Measurements from ENCODE around the gene MARCHF3. TPM values are rescaled to one million over a fixed set of nuclear protein-coding genes. Genes with fewer than 3 reads are reported as not detected.

The MARCHF3 gene
- total RNA-seq, 2 donors from 2014 or later = 32.5 to 33.7 TPM

GRCh38 chr5:126954981-126955380, 75.4 kb downstream of the MARCHF3 start:
- intact Hi-C loops (cut with DNase I) = no loop called here
- Histone ChIP-seq H3K4me3 (no peak overlapping the region), H3K9me3 (no peaks in the 10 kb centered on the region), H3K27ac (no peak overlapping the region), H3K9ac (ENCODE audit: low read depth in 2 of 2, low read length in 2 of 2) (no peak overlapping the region), H3K36me3 (no peaks in the 10 kb centered on the region), H3K27me3 (no peaks in the 10 kb centered on the region), H3K4me1 (no peaks in the 10 kb centered on the region)
- TF ChIP-seq CTCF (IDR thresholded peaks at IDR 0.05) = no peak
- no peak for DNase-seq

GRCh38 chr5:126953640-126954039, 76.7 kb downstream of the MARCHF3 start:
- intact Hi-C loops (cut with DNase I) = no loop called here
- Histone ChIP-seq H3K4me3 (no peak overlapping the region), H3K27me3 (no peaks in the 10 kb centered on the region), H3K9me3 (no peaks in the 10 kb centered on the region), H3K4me1 (no peaks in the 10 kb centered on the region), H3K27ac (no peak overlapping the region), H3K36me3 (no peaks in the 10 kb centered on the region), H3K9ac (ENCODE audit: low read depth in 2 of 2, low read length in 2 of 2) (no peak overlapping the region)
- DNase-seq = no peak
- TF ChIP-seq CTCF (IDR thresholded peaks at IDR 0.05) = no peak

- H3K27me3 ChIP-seq = no peaks in the 10 kb centered on the region
- no peak overlapping the region for H3K9ac ChIP-seq (ENCODE audit: low read depth in 2 of 2, low read length in 2 of 2)
- no peaks in the 10 kb centered on the region for H3K9me3 ChIP-seq
- H3K4me1 ChIP-seq = no peaks in the 10 kb centered on the region
- no peaks in the 10 kb centered on the region for H3K36me3 ChIP-seq
- DNase-seq = no peak
- no peak overlapping the region for H3K27ac ChIP-seq
- no peak for TF ChIP-seq CTCF (IDR thresholded peaks at IDR 0.05)
- intact Hi-C loops (cut with DNase I) = no loop called here
- no peak overlapping the region for H3K4me3 ChIP-seq
These were observed 80.9 kb downstream of the MARCHF3 start for GRCh38 chr5:126949475-126949874.

GRCh38 chr5:126948453-126948852, 81.9 kb downstream of the MARCHF3 start:
- Histone ChIP-seq H3K9me3 (no peaks in the 10 kb centered on the region), H3K36me3 (no peaks in the 10 kb centered on the region), H3K9ac (ENCODE audit: low read depth in 2 of 2, low read length in 2 of 2) (no peak overlapping the region), H3K4me1 (no peaks in the 10 kb centered on the region), H3K4me3 (no peak overlapping the region), H3K27ac (no peak overlapping the region), H3K27me3 (no peaks in the 10 kb centered on the region)
- intact Hi-C loops (cut with DNase I) = no loop called here
- TF ChIP-seq CTCF (IDR thresholded peaks at IDR 0.05) = no peak
- DNase-seq = no peak

- H3K9me3 ChIP-seq = no peaks in the 10 kb centered on the region
- intact Hi-C loops (cut with DNase I) = no loop called here
- H3K36me3 ChIP-seq = no peaks in the 10 kb centered on the region
- no peak for DNase-seq
- H3K27ac ChIP-seq = no peak overlapping the region
- no peaks in the 10 kb centered on the region for H3K4me1 ChIP-seq
- no peak overlapping the region for H3K4me3 ChIP-seq
- H3K27me3 ChIP-seq = no peaks in the 10 kb centered on the region
- no peak overlapping the region for H3K9ac ChIP-seq (ENCODE audit: low read depth in 2 of 2, low read length in 2 of 2)
- TF ChIP-seq CTCF (IDR thresholded peaks at IDR 0.05) = no peak
These were observed 82.4 kb downstream of the MARCHF3 start for GRCh38 chr5:126948011-126948355.
